C1 segment of cervical spinal cord (tissue), 14 donors: ENCODE measurements around the gene SCAP.

Experiments
- DNase-seq, 14 donors: peaks; one replicate each; lab custom pipeline; 2025; lab: John Stamatoyannopoulos, UW

SCAP gene

DNA sequence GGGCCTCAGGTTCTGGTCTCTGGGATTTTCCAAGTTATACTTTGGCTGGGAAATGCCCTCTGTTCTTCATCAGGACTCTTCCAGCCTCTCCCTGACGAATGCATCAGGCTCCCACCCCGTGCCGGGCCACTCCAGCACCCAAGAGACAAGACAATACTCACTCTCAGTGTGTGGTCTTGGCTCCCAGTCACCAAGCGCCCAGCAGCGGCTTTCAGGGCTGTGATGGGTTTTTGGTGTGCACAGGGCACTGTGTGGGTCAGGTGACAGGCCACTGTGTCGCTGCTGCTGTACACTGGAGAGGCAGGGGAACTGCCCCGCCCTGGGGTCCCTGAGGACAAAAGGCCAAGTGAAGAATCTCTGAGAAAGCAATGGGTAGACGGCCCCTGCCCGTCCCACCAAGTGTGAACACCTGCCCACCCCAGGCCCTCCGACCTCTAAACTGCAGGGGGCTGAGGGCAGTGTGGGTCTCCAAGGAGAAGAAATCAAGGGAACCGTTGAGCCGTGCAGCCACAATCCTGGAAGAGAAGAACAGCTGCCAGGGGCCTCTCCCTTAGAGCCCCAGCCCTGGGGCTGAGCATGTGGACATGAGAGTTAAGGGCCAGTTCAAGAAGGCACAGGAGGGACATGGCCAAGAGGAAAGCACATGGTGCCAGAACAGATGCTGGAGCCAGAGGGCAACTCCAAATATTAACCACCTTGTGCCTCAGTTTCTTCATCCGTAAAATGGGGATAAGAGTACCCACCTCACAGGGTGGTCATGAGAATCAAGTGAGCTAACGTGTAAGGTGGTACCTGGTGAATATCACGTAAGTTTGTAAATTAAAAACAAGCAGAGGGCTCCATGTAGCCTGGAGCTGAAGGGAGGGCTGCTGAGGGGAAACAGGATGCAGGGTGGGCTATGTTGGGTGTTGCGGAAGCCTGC, 60.8 kb downstream of the SCAP start:
- peak in 6 of 14 donors; percentile 12 to 51 (median 26) for DNase-seq

DNA sequence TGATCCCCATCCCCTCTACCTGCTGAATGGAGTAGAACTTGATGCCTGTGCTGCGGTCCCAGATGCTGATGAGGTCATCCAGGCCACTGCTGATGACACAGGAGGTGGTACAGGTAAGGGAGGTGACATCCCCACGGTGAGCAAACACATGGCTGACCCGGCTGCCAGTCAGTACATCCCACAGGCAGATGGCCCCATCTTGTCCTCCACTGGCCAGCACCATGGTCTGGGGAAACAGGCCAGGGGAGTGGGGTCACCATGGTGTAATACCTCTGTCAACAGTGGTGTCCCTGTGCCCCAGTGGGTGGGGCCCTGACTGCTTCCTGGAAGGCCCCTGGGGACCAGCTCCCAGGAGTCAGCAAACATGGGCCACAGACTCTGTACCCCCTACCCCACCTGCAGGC, 61.6 kb downstream of the SCAP start:
- DNase-seq: no peak

DNA sequence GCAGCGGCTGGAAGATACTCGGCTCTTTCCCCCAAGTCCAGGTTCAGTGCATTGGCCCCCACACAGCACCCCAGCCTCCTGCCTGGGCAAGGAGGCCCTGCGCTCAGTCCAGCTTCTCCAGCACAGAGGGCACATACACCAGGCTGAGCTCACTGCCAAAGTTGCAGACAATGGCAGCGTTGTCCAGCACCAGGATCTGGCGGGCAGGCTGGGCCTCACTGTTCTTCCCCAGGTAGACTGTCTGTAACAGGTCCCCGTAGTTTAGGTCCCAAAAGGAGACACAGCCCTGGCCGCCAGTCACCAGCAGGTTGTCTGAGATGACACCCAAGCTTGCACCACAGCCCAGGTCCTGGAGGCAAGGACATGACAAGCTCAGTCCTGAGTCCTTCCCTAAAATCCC, 62.0 kb downstream of the SCAP start:
- peak in 10 of 14 donors; percentile 26 to 53 (median 44) for DNase-seq

DNA sequence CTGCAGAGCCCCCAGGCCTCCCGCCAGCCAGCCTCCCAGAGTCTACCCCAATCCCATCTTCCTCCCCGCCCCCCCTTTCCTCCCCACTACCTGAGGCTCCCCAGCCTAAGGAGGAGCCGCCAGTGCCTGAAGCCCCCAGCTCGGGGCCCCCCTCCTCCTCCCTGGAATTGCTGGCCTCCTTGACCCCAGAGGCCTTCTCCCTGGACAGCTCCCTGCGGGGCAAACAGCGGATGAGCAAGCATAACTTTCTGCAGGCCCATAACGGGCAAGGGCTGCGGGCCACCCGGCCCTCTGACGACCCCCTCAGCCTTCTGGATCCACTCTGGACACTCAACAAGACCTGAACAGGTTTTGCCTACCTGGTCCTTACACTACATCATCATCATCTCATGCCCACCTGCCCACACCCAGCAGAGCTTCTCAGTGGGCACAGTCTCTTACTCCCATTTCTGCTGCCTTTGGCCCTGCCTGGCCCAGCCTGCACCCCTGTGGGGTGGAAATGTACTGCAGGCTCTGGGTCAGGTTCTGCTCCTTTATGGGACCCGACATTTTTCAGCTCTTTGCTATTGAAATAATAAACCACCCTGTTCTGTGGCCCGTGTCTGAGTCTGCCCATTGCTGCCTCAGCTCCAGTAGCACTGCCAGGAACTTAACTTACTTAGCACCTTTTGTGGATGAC, 62.8 kb downstream of the SCAP start:
- no peak for DNase-seq

DNA sequence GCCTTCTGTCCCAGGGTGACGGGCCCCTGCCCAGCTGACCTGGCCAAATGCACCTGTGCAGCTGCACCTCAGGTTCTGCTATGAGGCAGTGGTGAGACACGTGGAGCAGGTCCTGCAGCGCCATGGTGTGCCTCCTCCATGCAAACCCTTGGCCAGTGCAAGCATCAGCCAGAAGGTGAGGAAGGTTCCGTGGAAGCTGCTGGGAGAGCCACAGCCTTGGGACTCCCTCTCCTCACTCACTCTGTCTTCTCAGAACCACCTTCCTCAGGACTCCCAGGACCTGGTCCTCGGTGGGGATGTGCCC, 63.3 kb downstream of the SCAP start:
- DNase-seq: no peak

DNA sequence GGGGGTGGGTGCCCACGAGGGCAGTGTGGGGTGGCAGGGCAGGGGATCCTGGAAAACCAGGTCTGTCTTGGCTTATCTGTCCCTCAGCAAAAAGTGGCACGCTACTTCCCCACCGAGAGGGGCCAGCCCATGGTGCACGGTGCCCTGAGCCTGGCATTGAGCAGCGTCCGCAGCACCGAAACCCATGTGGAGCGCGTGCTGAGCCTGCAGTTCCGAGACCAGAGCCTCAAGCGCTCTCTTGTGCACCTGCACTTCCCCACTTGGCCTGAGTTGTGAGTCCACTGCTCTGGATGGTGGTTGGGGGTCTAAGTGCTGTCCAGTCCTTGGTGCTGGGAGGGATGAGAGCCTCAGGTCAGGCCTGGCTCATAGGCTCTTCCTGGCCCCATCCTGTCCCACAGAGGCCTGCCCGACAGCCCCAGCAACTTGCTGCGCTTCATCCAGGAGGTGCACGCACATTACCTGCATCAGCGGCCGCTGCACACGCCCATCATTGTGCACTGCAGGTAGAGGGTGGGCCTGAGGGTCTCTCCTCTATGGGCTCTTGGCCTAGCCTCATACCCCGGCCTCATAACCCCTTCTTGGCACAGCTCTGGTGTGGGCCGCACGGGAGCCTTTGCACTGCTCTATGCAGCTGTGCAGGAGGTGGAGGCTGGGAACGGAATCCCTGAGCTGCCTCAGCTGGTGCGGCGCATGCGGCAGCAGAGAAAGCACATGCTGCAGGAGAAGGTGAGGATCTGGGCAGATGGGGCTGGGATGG, 63.9 kb downstream of the SCAP start:
- no peak for DNase-seq

DNA sequence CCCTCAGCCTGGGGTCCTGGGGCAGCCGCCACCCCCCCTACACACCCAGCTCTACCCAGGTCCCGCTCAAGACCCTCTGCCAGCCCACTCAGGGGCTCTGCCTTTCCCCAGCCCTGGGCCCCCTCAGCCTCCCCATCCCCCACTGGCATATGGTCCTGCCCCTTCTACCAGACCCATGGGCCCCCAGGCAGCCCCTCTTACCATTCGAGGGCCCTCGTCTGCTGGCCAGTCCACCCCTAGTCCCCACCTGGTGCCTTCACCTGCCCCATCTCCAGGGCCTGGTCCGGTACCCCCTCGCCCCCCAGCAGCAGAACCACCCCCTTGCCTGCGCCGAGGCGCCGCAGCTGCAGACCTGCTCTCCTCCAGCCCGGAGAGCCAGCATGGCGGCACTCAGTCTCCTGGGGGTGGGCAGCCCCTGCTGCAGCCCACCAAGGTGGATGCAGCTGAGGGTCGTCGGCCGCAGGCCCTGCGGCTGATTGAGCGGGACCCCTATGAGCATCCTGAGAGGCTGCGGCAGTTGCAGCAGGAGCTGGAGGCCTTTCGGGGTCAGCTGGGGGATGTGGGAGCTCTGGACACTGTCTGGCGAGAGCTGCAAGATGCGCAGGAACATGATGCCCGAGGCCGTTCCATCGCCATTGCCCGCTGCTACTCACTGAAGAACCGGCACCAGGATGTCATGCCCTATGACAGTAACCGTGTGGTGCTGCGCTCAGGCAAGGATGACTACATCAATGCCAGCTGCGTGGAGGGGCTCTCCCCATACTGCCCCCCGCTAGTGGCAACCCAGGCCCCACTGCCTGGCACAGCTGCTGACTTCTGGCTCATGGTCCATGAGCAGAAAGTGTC, 64.7 kb downstream of the SCAP start:
- DNase-seq: no peak

DNA sequence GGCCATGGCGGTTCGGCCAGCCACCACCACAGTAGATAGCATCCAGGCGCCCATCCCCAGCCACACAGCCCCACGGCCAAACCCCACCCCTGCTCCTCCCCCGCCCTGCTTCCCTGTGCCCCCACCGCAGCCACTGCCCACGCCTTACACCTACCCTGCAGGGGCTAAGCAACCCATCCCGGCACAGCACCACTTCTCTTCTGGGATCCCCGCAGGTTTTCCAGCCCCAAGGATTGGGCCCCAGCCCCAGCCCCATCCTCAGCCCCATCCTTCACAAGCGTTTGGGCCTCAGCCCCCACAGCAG, 65.4 kb downstream of the SCAP start:
- no peak for DNase-seq

DNA sequence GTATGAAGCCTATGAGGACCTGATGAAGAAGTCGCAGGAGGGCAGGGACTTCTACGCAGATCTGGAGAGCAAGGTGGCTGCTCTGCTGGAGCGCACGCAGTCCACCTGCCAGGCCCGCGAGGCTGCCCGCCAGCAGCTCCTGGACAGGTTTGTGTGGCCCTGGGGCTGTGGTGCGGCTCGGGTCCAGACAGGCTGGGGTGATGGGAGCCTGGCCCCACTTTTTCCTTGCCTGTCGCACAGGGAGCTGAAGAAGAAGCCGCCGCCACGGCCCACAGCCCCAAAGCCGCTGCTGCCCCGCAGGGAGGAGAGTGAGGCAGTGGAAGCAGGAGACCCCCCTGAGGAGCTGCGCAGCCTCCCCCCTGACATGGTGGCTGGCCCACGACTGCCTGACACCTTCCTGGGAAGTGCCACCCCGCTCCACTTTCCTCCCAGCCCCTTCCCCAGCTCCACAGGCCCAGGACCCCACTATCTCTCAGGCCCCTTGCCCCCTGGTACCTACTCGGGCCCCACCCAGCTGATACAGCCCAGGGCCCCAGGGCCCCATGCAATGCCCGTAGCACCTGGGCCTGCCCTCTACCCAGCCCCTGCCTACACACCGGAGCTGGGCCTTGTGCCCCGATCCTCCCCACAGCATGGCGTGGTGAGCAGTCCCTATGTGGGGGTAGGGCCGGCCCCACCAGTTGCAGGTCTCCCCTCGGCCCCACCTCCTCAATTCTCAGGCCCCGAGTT, 65.9 kb downstream of the SCAP start:
- no peak for DNase-seq

DNA sequence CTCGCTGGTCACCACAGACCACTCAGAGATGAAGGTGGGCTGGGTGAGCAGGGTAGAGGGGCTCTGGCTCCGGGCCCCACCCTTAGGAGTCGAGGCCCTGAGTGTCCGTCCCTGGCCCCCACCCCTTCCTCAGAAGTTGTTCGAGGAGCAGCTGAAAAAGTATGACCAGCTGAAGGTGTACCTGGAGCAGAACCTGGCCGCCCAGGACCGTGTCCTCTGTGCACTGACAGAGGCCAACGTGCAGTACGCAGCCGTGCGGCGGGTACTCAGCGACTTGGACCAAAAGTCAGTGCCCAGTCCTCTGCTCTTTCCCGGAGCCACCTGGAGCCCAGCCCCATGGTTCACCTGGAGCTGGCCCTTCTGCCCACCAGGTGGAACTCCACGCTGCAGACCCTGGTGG, 66.5 kb downstream of the SCAP start:
- no peak for DNase-seq

DNA sequence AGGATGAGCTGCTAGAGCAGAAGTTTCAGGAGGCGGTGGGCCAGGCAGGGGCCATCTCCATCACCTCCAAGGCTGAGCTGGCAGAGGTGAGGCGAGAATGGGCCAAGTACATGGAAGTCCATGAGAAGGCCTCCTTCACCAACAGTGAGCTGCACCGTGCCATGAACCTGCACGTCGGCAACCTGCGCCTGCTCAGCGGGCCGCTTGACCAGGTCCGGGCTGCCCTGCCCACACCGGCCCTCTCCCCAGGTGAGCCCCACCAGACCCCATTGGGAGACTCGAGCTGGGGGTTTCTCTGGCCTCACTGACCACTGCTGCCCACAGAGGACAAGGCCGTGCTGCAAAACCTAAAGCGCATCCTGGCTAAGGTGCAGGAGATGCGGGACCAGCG, 66.9 kb downstream of the SCAP start:
- no peak for DNase-seq

DNA sequence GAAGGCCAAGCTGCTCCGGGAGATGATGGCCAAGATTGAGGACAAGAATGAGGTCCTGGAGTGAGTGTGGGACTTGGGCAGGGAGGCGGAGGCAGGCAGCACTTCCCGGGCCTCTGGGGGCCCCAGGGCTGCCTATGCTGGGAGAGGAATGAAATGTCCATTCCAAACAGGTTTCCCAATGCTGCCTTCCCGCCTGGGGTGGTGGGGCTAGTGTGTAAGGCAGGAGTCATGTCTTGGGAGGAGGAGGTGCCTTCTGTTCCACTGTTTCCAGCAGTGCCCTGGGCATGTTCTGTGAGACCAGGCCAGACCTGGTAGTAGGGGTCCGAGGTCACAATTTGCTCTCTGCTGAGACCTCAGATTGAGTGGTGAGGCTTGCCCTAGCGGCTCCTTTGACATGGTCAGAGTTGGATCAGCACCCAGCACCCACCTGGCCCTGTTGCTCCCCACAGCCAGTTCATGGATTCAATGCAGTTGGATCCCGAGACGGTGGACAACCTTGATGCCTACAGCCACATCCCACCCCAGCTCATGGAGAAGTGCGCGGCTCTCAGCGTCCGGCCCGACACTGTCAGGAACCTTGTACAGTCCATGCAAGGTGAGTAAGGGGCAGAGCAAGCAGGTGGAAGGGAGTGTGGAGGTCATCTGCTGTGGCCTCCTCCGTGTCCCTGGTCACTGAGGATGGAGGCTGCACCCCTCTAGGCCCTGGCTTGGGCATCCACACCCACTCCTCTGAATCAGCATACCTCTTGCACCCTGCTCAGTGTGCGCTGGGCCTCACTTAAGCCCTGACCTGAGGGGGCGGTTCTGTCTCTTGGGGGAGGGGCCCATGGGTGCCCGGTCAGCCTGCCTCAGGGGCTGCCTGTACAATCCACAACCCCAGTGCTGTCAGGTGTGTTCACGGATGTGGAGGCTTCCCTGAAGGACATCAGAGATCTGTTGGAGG, 67.6 kb downstream of the SCAP start:
- no peak for DNase-seq

DNA sequence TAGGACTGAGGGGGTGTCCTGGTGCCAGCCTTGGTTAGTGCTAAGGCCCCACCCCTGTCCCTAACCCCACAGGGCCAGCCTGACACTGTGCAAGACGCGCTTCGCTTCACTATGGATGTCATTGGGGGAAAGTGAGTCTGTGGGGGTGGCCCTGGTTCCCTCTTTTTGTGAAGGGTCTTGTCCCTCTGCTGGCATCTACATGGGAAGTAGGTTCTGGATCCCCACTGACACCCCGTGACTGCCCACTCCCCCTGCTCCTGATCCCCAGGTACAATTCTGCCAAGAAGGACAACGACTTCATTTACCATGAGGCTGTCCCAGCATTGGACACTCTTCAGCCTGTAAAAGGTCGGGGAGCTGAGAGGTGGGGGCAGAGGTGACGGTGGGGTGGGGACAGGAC, 68.5 kb downstream of the SCAP start:
- no peak for DNase-seq

DNA sequence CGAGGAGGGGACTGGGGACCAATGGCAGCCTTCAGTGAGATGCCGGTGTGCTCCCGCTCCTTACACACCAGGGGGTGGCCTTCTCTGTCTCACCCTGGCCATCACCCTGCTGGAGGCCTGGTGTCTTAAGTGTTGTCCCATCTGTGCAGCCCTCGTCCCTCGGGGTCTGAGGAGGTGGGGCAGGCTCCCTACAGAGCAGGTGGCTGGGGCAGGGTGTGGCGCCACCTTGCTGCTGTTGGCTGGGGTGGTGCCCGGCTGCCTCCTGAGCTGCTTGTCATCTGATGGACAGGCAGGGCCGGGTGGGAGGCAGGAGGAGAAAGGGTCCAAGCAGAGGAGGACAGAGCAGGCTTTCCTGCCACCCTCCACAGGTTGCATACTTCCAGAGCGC, 69.0 kb downstream of the SCAP start:
- DNase-seq: no peak

DNA sequence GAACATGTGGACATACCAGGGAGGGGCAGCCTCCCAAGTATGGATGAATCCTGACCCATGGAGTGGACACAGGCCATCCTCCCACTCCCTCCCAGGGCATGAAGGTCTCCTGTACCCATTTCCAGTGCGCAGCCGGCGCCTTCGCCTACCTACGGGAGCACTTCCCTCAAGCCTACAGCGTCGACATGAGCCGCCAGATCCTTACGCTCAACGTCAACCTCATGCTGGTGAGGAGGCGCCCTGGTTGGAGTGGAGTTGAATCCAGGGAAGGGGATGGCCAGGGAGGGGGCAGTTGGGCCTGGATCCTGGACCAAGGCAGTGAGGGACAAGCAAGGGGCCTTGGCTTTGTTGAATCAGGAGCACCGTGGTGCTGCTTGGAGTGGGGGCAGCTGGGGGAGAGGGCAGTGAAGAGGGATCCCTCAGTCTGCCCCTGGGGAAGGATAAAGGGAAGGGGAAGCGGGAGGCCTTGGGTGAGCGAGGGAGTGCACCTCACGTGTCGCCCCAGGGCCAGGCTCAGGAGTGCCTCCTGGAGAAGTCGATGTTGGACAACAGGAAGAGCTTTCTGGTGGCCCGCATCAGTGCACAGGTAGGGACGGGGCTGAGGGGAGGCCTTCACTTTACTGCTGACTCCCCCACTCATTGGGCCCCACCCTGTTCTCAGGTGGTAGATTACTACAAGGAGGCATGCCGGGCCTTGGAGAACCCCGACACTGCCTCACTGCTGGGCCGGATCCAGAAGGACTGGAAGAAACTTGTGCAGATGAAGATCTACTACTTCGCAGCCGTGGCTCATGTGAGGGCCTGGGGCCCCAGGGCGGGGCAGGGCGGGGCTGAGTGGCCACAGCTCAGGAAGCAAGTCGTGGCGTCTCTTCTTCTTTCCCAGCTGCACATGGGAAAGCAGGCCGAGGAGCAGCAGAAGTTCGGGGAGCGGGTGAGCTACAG, 69.7 kb downstream of the SCAP start:
- peak in 1 of 14 donors; percentile 52 for DNase-seq

DNA sequence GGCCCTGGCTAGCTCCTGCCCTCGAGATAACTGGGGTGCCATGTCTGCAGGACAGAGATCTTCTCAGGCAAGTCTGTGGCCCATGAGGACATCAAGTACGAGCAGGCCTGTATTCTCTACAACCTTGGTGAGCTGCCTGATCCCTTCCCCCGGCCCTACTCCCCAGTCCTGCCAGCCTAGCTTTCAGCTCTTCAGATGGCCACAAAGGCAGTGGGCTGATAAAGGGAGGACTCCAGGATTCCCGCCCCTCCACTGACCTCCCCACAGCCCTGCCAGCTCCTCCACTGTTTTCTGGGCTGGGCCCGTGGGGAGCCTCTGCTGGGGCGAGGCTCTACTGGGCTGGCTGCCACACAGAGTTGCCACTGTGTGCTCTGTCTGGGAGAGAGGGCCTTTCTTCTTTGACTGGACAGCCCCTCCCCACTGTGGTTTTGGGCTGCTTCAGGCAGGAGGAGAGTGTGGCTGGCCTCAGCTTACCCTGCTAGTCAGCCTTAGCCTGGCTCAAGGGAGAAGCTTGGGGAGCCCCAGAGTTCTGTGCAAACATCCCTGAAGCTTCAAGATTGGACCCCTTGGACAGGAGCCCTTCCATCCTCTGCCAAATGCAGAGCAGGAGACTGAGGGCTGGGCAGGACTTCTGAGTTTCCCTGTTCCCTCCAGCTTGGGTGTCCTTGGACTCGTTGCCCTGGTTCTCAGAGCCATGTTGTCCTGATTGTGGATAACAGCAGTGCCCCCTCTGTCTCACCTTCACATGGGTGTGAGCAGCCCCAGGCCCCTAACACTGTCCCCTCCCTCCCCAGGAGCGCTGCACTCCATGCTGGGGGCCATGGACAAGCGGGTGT, 70.6 kb downstream of the SCAP start:
- peak in 12 of 14 donors; percentile 15 to 82 (median 66) for DNase-seq

DNA sequence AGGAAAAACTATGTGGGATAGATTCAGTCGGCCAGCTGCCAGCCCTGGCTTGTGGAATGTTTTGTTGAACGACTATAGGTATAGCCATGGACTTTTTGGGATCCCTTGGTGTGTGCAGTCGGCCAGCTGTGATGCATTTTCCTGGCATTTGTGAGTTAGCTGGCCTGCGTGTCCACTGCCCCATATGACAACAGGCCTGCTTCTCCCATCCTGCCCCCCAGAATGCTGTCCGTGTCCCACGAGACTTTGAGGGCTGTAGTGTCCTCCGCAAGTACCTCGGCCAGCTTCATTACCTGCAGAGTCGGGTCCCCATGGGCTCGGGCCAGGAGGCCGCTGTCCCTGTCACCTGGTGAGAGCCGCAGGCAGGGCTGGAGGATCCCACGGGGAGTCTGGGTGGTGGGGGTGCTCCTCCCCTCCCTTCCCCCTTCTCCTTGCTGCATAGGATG, 71.3 kb downstream of the SCAP start:
- DNase-seq: no peak
